ENCODE results near the gene NCL.

GRCh38 chr2:231457101-231457500 is 7.2 kb downstream of the NCL start:
- TF ChIP-seq, protein P1, sequence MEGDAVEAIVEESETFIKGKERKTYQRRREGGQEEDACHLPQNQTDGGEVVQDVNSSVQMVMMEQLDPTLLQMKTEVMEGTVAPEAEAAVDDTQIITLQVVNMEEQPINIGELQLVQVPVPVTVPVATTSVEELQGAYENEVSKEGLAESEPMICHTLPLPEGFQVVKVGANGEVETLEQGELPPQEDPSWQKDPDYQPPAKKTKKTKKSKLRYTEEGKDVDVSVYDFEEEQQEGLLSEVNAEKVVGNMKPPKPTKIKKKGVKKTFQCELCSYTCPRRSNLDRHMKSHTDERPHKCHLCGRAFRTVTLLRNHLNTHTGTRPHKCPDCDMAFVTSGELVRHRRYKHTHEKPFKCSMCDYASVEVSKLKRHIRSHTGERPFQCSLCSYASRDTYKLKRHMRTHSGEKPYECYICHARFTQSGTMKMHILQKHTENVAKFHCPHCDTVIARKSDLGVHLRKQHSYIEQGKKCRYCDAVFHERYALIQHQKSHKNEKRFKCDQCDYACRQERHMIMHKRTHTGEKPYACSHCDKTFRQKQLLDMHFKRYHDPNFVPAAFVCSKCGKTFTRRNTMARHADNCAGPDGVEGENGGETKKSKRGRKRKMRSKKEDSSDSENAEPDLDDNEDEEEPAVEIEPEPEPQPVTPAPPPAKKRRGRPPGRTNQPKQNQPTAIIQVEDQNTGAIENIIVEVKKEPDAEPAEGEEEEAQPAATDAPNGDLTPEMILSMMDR (IDR thresholded peaks at IDR 0.05), result no peak
- TF ChIP-seq POLR2A (IDR thresholded peaks at IDR 0.05), result no peak

Measured in thyroid gland (tissue), 4 donors.